ENCODE results near the gene SLC26A11. TPM values are rescaled to one million over a fixed set of nuclear protein-coding genes. Genes with fewer than 3 reads are reported as not detected.

SLC26A11 gene
- total RNA-seq, 3 donors from 2014 or later = 13.8 to 18.1 (median 14.0) TPM

- Histone ChIP-seq H3K9me3 (no peaks in the 10 kb centered on the region), H3K4me3 (no peak overlapping the region), H3K4me1 (ENCODE audit: low read depth) (no peaks in the 10 kb centered on the region), H3K36me3 (ENCODE audit: low read depth) (peaks cover 4% of the 10 kb centered on the region)
- ATAC-seq (no peak), DNase-seq (no peak)
- intact Hi-C loops (cut with DNase I, micrococcal nuclease) = no loop called here
- TF ChIP-seq CTCF (IDR thresholded peaks at IDR 0.05) = no peak
Observed at GRCh38 chr17:80210348-80211108, 9.7 kb upstream of the SLC26A11 start.

- intact Hi-C loops (cut with DNase I, micrococcal nuclease) = no loop called here
- Histone ChIP-seq H3K9me3 (no peaks in the 10 kb centered on the region), H3K4me1 (ENCODE audit: low read depth) (no peaks in the 10 kb centered on the region), H3K4me3 (no peak overlapping the region), H3K36me3 (ENCODE audit: low read depth) (peaks cover 4% of the 10 kb centered on the region)
- DNase-seq (no peak), ATAC-seq (no peak)
- no peak for TF ChIP-seq CTCF (IDR thresholded peaks at IDR 0.05)
Observed at GRCh38 chr17:80212109-80212508, 8.1 kb upstream of the SLC26A11 start.

GRCh38 chr17:80212511-80212910, 7.7 kb upstream of the SLC26A11 start:
- H3K4me1 ChIP-seq (ENCODE audit: low read depth) = no peaks in the 10 kb centered on the region
- no peak for TF ChIP-seq CTCF (IDR thresholded peaks at IDR 0.05)
- H3K4me3 ChIP-seq = no peak overlapping the region
- peaks cover 4% of the 10 kb centered on the region for H3K36me3 ChIP-seq (ENCODE audit: low read depth)
- ATAC-seq (no peak), DNase-seq (peak in 1 of 3 donors; percentile 32)
- H3K9me3 ChIP-seq = no peaks in the 10 kb centered on the region
- intact Hi-C loops (cut with DNase I, micrococcal nuclease) = no loop called here

- intact Hi-C loops (cut with DNase I, micrococcal nuclease) = no loop called here
- Histone ChIP-seq H3K4me3 (no peak overlapping the region), H3K36me3 (ENCODE audit: low read depth) (peaks cover 4% of the 10 kb centered on the region), H3K9me3 (no peaks in the 10 kb centered on the region), H3K4me1 (ENCODE audit: low read depth) (no peaks in the 10 kb centered on the region)
- no peak for TF ChIP-seq CTCF (IDR thresholded peaks at IDR 0.05)
- DNase-seq (peak in 2 of 3 donors; percentile 19 to 48), ATAC-seq (no peak)
Observed at GRCh38 chr17:80212962-80213642, 7.1 kb upstream of the SLC26A11 start.

GRCh38 chr17:80213643-80213975, 6.6 kb upstream of the SLC26A11 start:
- no peak for ATAC-seq
- TF ChIP-seq CTCF (IDR thresholded peaks at IDR 0.05) = no peak
- H3K36me3 ChIP-seq (ENCODE audit: low read depth) = peaks cover 4% of the 10 kb centered on the region
- no peaks in the 10 kb centered on the region for H3K9me3 ChIP-seq
- no peaks in the 10 kb centered on the region for H3K4me1 ChIP-seq (ENCODE audit: low read depth)
- intact Hi-C loops (cut with DNase I, micrococcal nuclease) = no loop called here
- DNase-seq = no peak
- H3K4me3 ChIP-seq = no peak overlapping the region

All from mucosa of descending colon (tissue), 3 donors.